DOHH2 (cell line): Measurements from ENCODE around the gene FBXW7.

ENCODE experiments used
- H3F3A ChIP-seq: fragments of 200-600 bp; sonication (generic), shearing (Covaris generic); 2 replicates; pipeline ENCODE4 v1.6.0; 2016; ENCODE audit warnings: antibody characterized with exemption, mild to moderate bottlenecking; ENCODE audit not compliant: control insufficient read depth, insufficient read depth
- H3K27ac ChIP-seq: fragments of 200-600 bp; sonication (generic); 2 replicates; pipeline ENCODE4 v1.5.1; 2014; ENCODE audit warnings: low read depth, mild to moderate bottlenecking, low read length, moderate library complexity
- H3K27me3 ChIP-seq: fragments of 200-600 bp; sonication (generic); 2 replicates; pipeline ENCODE4 v1.6.1; 2014; ENCODE audit warnings: mild to moderate bottlenecking, low read length, mixed read lengths; ENCODE audit not compliant: control insufficient read depth
- H3K36me3 ChIP-seq: fragments of 200-600 bp; sonication (generic); 2 replicates; pipeline ENCODE4 v1.6.1; 2014; ENCODE audit warnings: mild to moderate bottlenecking, low read length, moderate library complexity, mixed read lengths; ENCODE audit not compliant: control insufficient read depth
- H3K4me1 ChIP-seq: fragments of 200-600 bp; sonication (generic); 2 replicates; pipeline ENCODE4 v1.6.1; 2014; ENCODE audit warnings: mild to moderate bottlenecking, low read length, mixed read lengths; ENCODE audit not compliant: control insufficient read depth
- H3K4me2 ChIP-seq: fragments of 200-600 bp; sonication (generic); 2 replicates; pipeline ENCODE4 v1.6.0; 2014; ENCODE audit warnings: mild to moderate bottlenecking, low read length, moderate library complexity
- H3K4me3 ChIP-seq: fragments of 200-600 bp; sonication (generic); 2 replicates; pipeline ENCODE4 v1.5.1; 2014; ENCODE audit warnings: mild to moderate bottlenecking, low read length, mixed read lengths
- H3K79me2 ChIP-seq: fragments of 200-600 bp; sonication (generic); 2 replicates; pipeline ENCODE4 v1.6.1; 2014; ENCODE audit warnings: mild to moderate bottlenecking, low read length, mixed read lengths; ENCODE audit not compliant: control insufficient read depth
- H3K9me2 ChIP-seq: fragments of 200-600 bp; sonication (generic); replicated peaks from 2 replicates; pipeline ENCODE4 v1.6.1; 2014; ENCODE audit warnings: mild to moderate bottlenecking, low read length, mixed read lengths; ENCODE audit not compliant: control insufficient read depth
- H3K9me3 ChIP-seq: fragments of 200-600 bp; sonication (generic); 2 replicates; pipeline ENCODE4 v1.6.1; 2014; ENCODE audit warnings: antibody characterized with exemption, low read length, mixed read lengths; ENCODE audit not compliant: control insufficient read depth, insufficient read depth
- H4K20me1 ChIP-seq: fragments of 200-600 bp; sonication (generic); 2 replicates; pipeline ENCODE4 v1.6.0; 2014; ENCODE audit warnings: low read depth, mild to moderate bottlenecking, antibody characterized with exemption, low read length, moderate library complexity; ENCODE audit not compliant: control insufficient read depth, insufficient read depth
- EZH2phosphoT487 ChIP-seq: fragments of 200-600 bp; sonication (generic); IDR thresholded peaks from 2 replicates; pipeline ENCODE4 v1.6.1; 2017; ENCODE audit warnings: borderline replicate concordance, mild to moderate bottlenecking, antibody characterized with exemption, low read length, moderate library complexity, mixed read lengths
- TF ChIP-seq, protein P1 (sequence below): fragments of 200-600 bp; sonication (generic); IDR thresholded peaks from one replicate; pipeline ENCODE4 v1.5.1; 2014; ENCODE audit warnings: antibody characterized with exemption, mild to moderate bottlenecking, low read depth, low read length; ENCODE audit not compliant: poor library complexity, severe bottlenecking

FBXW7 gene

DNA sequence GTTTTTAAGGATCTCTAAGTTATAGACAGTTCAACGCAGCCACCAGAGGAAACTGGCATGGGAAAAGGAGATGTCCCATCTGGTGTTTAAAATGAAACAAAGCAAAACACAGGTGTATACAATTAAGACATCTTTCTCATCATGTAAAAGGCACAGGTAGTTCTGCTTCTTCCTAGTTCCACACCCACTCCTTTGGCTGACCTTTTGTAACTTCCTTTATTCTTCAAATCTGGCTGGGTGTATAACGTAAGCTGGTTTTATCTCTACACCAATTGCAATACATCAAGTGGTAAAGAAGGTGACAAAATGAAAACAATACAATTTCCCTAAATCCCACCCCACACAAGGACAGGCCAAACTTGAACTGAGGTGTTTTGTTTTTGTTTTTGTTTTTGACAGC is 27.3 kb upstream of the FBXW7 start:
- Histone ChIP-seq H4K20me1 (no peaks in the 10 kb centered on the region), H3K36me3 (no peaks in the 10 kb centered on the region), H3F3A (no peaks in the 10 kb centered on the region), H3K9me2 (no peaks in the 10 kb centered on the region), H3K4me3 (no peak overlapping the region), H3K9me3 (no peaks in the 10 kb centered on the region), H3K27ac (no peak overlapping the region), H3K4me2 (no peak overlapping the region), H3K27me3 (no peaks in the 10 kb centered on the region), H3K79me2 (no peaks in the 10 kb centered on the region), H3K4me1 (peaks cover 22% of the 10 kb centered on the region)
- TF ChIP-seq, protein P1, sequence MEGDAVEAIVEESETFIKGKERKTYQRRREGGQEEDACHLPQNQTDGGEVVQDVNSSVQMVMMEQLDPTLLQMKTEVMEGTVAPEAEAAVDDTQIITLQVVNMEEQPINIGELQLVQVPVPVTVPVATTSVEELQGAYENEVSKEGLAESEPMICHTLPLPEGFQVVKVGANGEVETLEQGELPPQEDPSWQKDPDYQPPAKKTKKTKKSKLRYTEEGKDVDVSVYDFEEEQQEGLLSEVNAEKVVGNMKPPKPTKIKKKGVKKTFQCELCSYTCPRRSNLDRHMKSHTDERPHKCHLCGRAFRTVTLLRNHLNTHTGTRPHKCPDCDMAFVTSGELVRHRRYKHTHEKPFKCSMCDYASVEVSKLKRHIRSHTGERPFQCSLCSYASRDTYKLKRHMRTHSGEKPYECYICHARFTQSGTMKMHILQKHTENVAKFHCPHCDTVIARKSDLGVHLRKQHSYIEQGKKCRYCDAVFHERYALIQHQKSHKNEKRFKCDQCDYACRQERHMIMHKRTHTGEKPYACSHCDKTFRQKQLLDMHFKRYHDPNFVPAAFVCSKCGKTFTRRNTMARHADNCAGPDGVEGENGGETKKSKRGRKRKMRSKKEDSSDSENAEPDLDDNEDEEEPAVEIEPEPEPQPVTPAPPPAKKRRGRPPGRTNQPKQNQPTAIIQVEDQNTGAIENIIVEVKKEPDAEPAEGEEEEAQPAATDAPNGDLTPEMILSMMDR: no peak
- no peak for TF ChIP-seq EZH2phosphoT487

DNA sequence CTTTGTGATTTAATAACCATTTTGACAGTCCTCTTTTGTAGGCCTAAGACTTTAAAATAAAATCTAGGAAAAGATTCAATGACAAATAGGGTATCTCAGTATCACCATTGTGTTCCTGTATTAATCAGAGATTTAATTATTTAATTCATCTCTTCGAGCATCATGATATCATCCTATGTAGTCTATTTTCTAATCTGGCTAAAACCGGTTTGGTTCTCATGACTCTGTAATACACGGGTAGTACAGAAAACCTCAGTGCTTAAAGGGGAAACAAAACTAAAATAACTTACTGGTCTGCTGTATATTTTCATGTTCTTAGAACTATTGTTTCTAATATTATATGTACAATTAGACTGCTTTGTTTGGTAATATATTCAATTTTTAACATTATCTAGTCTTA is 23.7 kb upstream of the FBXW7 start:
- no peaks in the 10 kb centered on the region for H3K9me3 ChIP-seq
- no peaks in the 10 kb centered on the region for H4K20me1 ChIP-seq
- peaks cover 48% of the 10 kb centered on the region for H3K4me1 ChIP-seq
- no peaks in the 10 kb centered on the region for H3F3A ChIP-seq
- peak overlapping the region; percentile 46 for H3K4me2 ChIP-seq
- no peaks in the 10 kb centered on the region for H3K36me3 ChIP-seq
- no peak overlapping the region for H3K27ac ChIP-seq
- no peak overlapping the region for H3K4me3 ChIP-seq
- H3K27me3 ChIP-seq: no peaks in the 10 kb centered on the region
- H3K9me2 ChIP-seq: no peaks in the 10 kb centered on the region
- H3K79me2 ChIP-seq: no peaks in the 10 kb centered on the region
- TF ChIP-seq, protein P1: no peak
- TF ChIP-seq EZH2phosphoT487: no peak

DNA sequence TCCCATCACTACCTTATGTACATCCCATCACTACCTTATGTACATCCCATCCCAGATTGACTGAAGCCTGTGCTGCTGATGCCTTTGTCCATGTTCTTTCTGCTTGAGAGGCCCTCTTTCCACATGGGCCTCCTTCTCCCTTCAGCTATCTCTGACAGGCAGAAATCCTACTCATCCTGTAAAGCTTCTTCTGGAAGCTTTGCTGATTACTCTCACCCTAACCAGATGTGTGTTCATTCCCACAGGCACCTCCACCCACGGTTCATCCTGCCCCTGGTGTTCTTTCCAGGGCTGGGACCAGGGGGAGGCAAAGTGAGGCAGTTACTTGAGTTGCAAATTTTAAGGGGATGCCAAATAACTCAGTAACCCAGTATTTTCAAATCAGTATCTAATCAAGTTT is 22.5 kb upstream of the FBXW7 start:
- H3K4me2 ChIP-seq: no peak overlapping the region
- H3K9me3 ChIP-seq: no peaks in the 10 kb centered on the region
- H3K27me3 ChIP-seq: no peaks in the 10 kb centered on the region
- H3K4me3 ChIP-seq: no peak overlapping the region
- H3K9me2 ChIP-seq: no peaks in the 10 kb centered on the region
- peaks cover 60% of the 10 kb centered on the region for H3K4me1 ChIP-seq
- TF ChIP-seq, protein P1: no peak
- no peak for TF ChIP-seq EZH2phosphoT487
- H3K79me2 ChIP-seq: no peaks in the 10 kb centered on the region
- H3F3A ChIP-seq: no peaks in the 10 kb centered on the region
- no peaks in the 10 kb centered on the region for H3K36me3 ChIP-seq
- H3K27ac ChIP-seq: no peak overlapping the region
- no peaks in the 10 kb centered on the region for H4K20me1 ChIP-seq

DNA sequence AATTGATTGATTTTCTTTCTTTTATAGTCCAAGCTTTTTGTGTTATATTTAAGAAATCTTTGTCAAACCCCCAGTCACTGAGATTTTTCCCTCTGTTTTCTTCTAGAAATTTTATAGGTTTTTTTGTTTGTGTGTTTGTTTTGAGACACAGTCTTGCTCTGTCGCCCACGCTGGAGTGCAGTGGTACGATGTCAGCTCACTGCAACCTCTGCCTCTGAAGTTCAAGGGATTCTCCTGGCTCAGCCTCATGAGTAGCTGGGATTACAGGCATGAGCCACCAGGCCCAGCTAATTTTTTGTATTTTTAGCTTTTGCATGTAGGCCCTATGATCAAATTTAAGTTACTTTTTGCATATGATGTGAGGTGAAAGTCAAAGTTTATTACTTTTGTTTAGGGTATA is 20.9 kb upstream of the FBXW7 start:
- Histone ChIP-seq H3K4me3 (peak overlapping the region; percentile 67), H3K4me1 (peaks cover 76% of the 10 kb centered on the region), H3K4me2 (peak overlapping the region; percentile 79), H3K9me3 (no peaks in the 10 kb centered on the region), H3K9me2 (no peaks in the 10 kb centered on the region), H4K20me1 (no peaks in the 10 kb centered on the region), H3F3A (no peaks in the 10 kb centered on the region), H3K27ac (no peak overlapping the region), H3K27me3 (no peaks in the 10 kb centered on the region), H3K36me3 (no peaks in the 10 kb centered on the region), H3K79me2 (no peaks in the 10 kb centered on the region)
- TF ChIP-seq EZH2phosphoT487: no peak
- TF ChIP-seq, protein P1: no peak
